H1 (cell line): ENCODE measurements around the gene LPO. TPM values are rescaled to one million over a fixed set of nuclear protein-coding genes. Genes with fewer than 3 reads are reported as not detected.

Experiments
- CBX5 ChIP-seq: fragments of 300-800, 300-1000 bp; sonication (generic); IDR thresholded peaks from 2 replicates; pipeline ENCODE4 v1.7.1; 2016; ENCODE audit warnings: antibody characterized with exemption, low read length, low read depth
- RFX5 ChIP-seq: IDR thresholded peaks from 2 replicates; pipeline ENCODE4 v1.6.1; 2011; ENCODE audit warnings: low read depth, low read length, improper control_type of control experiment, borderline replicate concordance
- RXRA ChIP-seq: IDR thresholded peaks from 2 replicates; pipeline ENCODE4 v1.6.1; 2011; ENCODE audit warnings: low read depth, mild to moderate bottlenecking, low read length, moderate library complexity; ENCODE audit not compliant: insufficient read depth
- SP4 ChIP-seq: IDR thresholded peaks from 2 replicates; pipeline ENCODE4 v1.6.1; 2012; ENCODE audit warnings: low read length, inconsistent platforms
- polyA plus RNA-seq, 7 experiments: library from polyadenylated mRNA; depleted of rRNA in 3 of 7; stranded (reverse) in 5 of 7; unstranded in 2 of 7; fragments of >200 nt in 5 of 7; fragments of 200-250 nt in 2 of 7; gene quantifications; 1 replicate in 5 of 7; 2 replicates in 1 of 7; 4 replicates in 1 of 7; pipeline versions ENCODE4 v1.2.1 to v1.2.3, GENCODE V29; 2011 to 2013; ENCODE audit warnings: missing spikeins in 2 of 7, mixed read lengths in 2 of 7
- total RNA-seq: library from RNA; stranded (reverse); fragmentation: NEBNext Ultra II Directional; extraction: Animal tissue kit (Norgen Biotek cat#: 25700); gene quantifications from 2 replicates; pipeline ENCODE4 v1.2.1, GENCODE V29; 2021
- TF ChIP-seq, protein P1 (sequence below): fragments of 300-600 bp; sonication (generic); IDR thresholded peaks from 2 replicates; pipeline ENCODE4 v1.7.1; 2012; ENCODE audit warnings: low read length, moderate library complexity, mild to moderate bottlenecking, inconsistent platforms; ENCODE audit not compliant: insufficient replicate concordance
- TF ChIP-seq, protein P2 (sequence below): IDR thresholded peaks from 2 replicates; pipeline ENCODE4 v1.6.1; 2012; ENCODE audit warnings: inconsistent platforms
- TF ChIP-seq, protein P3 (sequence below): IDR thresholded peaks from 2 replicates; pipeline ENCODE4 v1.6.1; 2011; ENCODE audit warnings: low read length, improper control_type of control experiment

The LPO gene
- total and polyA plus RNA-seq, 2 of the 8 experiments (the other 6 are each of a cell fraction or from before 2014, with no cell fraction given): 0.38 to 0.52 TPM

DNA sequence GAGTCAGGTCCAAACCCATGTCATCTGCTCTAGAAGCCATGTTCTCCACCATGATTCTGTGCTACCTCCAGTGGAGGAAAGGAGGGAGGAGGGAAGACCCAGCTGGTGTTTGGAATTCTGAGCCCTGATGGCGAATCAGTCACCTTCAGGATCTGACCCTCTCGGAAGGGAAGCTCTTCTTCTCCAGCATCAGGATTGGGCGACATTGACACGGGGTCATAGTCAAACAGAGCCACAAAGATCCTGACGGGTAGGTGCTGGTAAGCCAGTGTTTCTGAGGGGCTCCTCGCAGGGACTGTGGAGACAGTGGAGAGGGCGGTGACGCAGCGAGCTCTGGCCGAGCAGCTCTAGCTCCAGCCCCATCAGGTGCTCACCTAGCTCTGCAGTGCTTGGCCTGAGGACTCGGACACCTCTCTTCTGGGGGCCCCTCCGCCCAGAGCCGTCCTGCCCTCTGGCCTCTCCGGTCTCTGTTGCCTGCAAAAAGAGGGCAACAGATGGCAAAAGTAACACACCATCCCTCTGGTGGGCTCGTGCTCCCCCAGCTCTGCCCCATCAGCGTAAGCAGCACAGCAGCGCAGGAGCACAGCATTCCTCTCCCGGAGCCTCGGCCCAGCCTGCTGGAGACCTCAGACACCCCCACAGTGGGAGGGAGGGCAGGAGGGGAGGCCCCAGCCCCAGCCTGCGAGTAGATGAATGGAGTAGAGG is 69.2 kb downstream of the LPO start (continued):
- TF ChIP-seq, protein P1, sequence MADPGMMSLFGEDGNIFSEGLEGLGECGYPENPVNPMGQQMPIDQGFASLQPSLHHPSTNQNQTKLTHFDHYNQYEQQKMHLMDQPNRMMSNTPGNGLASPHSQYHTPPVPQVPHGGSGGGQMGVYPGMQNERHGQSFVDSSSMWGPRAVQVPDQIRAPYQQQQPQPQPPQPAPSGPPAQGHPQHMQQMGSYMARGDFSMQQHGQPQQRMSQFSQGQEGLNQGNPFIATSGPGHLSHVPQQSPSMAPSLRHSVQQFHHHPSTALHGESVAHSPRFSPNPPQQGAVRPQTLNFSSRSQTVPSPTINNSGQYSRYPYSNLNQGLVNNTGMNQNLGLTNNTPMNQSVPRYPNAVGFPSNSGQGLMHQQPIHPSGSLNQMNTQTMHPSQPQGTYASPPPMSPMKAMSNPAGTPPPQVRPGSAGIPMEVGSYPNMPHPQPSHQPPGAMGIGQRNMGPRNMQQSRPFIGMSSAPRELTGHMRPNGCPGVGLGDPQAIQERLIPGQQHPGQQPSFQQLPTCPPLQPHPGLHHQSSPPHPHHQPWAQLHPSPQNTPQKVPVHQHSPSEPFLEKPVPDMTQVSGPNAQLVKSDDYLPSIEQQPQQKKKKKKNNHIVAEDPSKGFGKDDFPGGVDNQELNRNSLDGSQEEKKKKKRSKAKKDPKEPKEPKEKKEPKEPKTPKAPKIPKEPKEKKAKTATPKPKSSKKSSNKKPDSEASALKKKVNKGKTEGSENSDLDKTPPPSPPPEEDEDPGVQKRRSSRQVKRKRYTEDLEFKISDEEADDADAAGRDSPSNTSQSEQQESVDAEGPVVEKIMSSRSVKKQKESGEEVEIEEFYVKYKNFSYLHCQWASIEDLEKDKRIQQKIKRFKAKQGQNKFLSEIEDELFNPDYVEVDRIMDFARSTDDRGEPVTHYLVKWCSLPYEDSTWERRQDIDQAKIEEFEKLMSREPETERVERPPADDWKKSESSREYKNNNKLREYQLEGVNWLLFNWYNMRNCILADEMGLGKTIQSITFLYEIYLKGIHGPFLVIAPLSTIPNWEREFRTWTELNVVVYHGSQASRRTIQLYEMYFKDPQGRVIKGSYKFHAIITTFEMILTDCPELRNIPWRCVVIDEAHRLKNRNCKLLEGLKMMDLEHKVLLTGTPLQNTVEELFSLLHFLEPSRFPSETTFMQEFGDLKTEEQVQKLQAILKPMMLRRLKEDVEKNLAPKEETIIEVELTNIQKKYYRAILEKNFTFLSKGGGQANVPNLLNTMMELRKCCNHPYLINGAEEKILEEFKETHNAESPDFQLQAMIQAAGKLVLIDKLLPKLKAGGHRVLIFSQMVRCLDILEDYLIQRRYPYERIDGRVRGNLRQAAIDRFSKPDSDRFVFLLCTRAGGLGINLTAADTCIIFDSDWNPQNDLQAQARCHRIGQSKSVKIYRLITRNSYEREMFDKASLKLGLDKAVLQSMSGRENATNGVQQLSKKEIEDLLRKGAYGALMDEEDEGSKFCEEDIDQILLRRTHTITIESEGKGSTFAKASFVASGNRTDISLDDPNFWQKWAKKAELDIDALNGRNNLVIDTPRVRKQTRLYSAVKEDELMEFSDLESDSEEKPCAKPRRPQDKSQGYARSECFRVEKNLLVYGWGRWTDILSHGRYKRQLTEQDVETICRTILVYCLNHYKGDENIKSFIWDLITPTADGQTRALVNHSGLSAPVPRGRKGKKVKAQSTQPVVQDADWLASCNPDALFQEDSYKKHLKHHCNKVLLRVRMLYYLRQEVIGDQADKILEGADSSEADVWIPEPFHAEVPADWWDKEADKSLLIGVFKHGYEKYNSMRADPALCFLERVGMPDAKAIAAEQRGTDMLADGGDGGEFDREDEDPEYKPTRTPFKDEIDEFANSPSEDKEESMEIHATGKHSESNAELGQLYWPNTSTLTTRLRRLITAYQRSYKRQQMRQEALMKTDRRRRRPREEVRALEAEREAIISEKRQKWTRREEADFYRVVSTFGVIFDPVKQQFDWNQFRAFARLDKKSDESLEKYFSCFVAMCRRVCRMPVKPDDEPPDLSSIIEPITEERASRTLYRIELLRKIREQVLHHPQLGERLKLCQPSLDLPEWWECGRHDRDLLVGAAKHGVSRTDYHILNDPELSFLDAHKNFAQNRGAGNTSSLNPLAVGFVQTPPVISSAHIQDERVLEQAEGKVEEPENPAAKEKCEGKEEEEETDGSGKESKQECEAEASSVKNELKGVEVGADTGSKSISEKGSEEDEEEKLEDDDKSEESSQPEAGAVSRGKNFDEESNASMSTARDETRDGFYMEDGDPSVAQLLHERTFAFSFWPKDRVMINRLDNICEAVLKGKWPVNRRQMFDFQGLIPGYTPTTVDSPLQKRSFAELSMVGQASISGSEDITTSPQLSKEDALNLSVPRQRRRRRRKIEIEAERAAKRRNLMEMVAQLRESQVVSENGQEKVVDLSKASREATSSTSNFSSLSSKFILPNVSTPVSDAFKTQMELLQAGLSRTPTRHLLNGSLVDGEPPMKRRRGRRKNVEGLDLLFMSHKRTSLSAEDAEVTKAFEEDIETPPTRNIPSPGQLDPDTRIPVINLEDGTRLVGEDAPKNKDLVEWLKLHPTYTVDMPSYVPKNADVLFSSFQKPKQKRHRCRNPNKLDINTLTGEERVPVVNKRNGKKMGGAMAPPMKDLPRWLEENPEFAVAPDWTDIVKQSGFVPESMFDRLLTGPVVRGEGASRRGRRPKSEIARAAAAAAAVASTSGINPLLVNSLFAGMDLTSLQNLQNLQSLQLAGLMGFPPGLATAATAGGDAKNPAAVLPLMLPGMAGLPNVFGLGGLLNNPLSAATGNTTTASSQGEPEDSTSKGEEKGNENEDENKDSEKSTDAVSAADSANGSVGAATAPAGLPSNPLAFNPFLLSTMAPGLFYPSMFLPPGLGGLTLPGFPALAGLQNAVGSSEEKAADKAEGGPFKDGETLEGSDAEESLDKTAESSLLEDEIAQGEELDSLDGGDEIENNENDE: no peak
- TF ChIP-seq RFX5 (no peak), RXRA (no peak), CBX5 (no peak), SP4 (no peak)
- TF ChIP-seq, protein P2, sequence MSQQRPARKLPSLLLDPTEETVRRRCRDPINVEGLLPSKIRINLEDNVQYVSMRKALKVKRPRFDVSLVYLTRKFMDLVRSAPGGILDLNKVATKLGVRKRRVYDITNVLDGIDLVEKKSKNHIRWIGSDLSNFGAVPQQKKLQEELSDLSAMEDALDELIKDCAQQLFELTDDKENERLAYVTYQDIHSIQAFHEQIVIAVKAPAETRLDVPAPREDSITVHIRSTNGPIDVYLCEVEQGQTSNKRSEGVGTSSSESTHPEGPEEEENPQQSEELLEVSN: no peak
- TF ChIP-seq, protein P3, sequence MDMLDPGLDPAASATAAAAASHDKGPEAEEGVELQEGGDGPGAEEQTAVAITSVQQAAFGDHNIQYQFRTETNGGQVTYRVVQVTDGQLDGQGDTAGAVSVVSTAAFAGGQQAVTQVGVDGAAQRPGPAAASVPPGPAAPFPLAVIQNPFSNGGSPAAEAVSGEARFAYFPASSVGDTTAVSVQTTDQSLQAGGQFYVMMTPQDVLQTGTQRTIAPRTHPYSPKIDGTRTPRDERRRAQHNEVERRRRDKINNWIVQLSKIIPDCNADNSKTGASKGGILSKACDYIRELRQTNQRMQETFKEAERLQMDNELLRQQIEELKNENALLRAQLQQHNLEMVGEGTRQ: no peak
